GM23248 (cell line): ENCODE measurements around the gene TYW1B.
"Not testable (repeated sequence)": the region's sequence is repeated elsewhere in the genome, so short reads cannot be mapped to it uniquely, and the experiment has no call there.

Source experiments
- EZH2 ChIP-seq: fragments of 200-600 bp; sonication (generic); IDR thresholded peaks from 2 replicates; pipeline ENCODE4 v1.6.1; 2018; ENCODE audit warnings: antibody characterized with exemption, mild to moderate bottlenecking; ENCODE audit not compliant: insufficient read depth, poor library complexity, severe bottlenecking
- EZH2phosphoT487 ChIP-seq: fragments of 200-600 bp; sonication (generic); IDR thresholded peaks from 2 replicates; pipeline ENCODE4 v1.6.1; 2018; ENCODE audit warnings: antibody characterized with exemption, moderate library complexity, mild to moderate bottlenecking, low read depth; ENCODE audit not compliant: insufficient read depth

- TF ChIP-seq EZH2, EZH2phosphoT487: not testable (repeated sequence)
Observed at GRCh38 chr7:72643708-72644107, 184.3 kb downstream of the TYW1B start.
